ENCODE measurements around the gene TMEM54.

The TMEM54 gene

GRCh38 chr1:32929366-32929765, 28.2 kb upstream of the TMEM54 start:
- Histone ChIP-seq H3K27me3 (ENCODE audit: insufficient read depth, poor library complexity, severe bottlenecking) (peaks cover 18% of the 10 kb centered on the region), H3K4me3 (replicated peaks; ENCODE audit: insufficient read depth, low read length) (no peak overlapping the region), H3K27ac (replicated peaks) (no peak overlapping the region)
- TF ChIP-seq SPI1 (IDR thresholded peaks at IDR 0.05; ENCODE audit: borderline replicate concordance, low read depth) (no peak), CTCF (IDR thresholded peaks at IDR 0.05; ENCODE audit: insufficient read depth, low read length) (no peak), REST (IDR thresholded peaks at IDR 0.05; ENCODE audit: insufficient replicate concordance, low read depth) (no peak), GABPA (IDR thresholded peaks at IDR 0.05; ENCODE audit: low read depth) (no peak), POLR2AphosphoS5 (IDR thresholded peaks at IDR 0.05; ENCODE audit: low read depth) (no peak)
- no peak for DNase-seq (ENCODE audit: low read depth in 1 of 2, low spot score in 1 of 2)

GRCh38 chr1:32928715-32929114, 27.5 kb upstream of the TMEM54 start:
- TF ChIP-seq CTCF (IDR thresholded peaks at IDR 0.05; ENCODE audit: insufficient read depth, low read length) (no peak), REST (IDR thresholded peaks at IDR 0.05; ENCODE audit: insufficient replicate concordance, low read depth) (no peak), POLR2AphosphoS5 (IDR thresholded peaks at IDR 0.05; ENCODE audit: low read depth) (no peak), SPI1 (IDR thresholded peaks at IDR 0.05; ENCODE audit: borderline replicate concordance, low read depth) (no peak), GABPA (IDR thresholded peaks at IDR 0.05; ENCODE audit: low read depth) (no peak)
- H3K27ac ChIP-seq (replicated peaks) = no peak overlapping the region
- H3K27me3 ChIP-seq (ENCODE audit: insufficient read depth, poor library complexity, severe bottlenecking) = peaks cover 20% of the 10 kb centered on the region
- no peak overlapping the region for H3K4me3 ChIP-seq (replicated peaks; ENCODE audit: insufficient read depth, low read length)
- DNase-seq (ENCODE audit: low read depth in 1 of 2, low spot score in 1 of 2) = no peak

GRCh38 chr1:32928285-32928684, 27.1 kb upstream of the TMEM54 start:
- TF ChIP-seq SPI1 (IDR thresholded peaks at IDR 0.05; ENCODE audit: borderline replicate concordance, low read depth) (no peak), CTCF (IDR thresholded peaks at IDR 0.05; ENCODE audit: insufficient read depth, low read length) (no peak), POLR2AphosphoS5 (IDR thresholded peaks at IDR 0.05; ENCODE audit: low read depth) (no peak), GABPA (IDR thresholded peaks at IDR 0.05; ENCODE audit: low read depth) (no peak), REST (IDR thresholded peaks at IDR 0.05; ENCODE audit: insufficient replicate concordance, low read depth) (no peak)
- H3K4me3 ChIP-seq (replicated peaks; ENCODE audit: insufficient read depth, low read length) = no peak overlapping the region
- peaks cover 24% of the 10 kb centered on the region for H3K27me3 ChIP-seq (ENCODE audit: insufficient read depth, poor library complexity, severe bottlenecking)
- DNase-seq (ENCODE audit: low read depth in 1 of 2, low spot score in 1 of 2) = no peak
- no peak overlapping the region for H3K27ac ChIP-seq (replicated peaks)
